ENCODE data around the gene LRRC41.

Gene LRRC41

GRCh38 chr1:46285730-46286477, 17.5 kb downstream of the LRRC41 start:
- DNase-seq (ENCODE audit: extremely low read depth, insufficient read length) = no peak
- Histone ChIP-seq H3K27me3 (replicated peaks; ENCODE audit: control insufficient read depth, insufficient read depth, low read length) (no peaks in the 10 kb centered on the region), H3K4me3 (replicated peaks; ENCODE audit: low read depth, low read length) (no peak overlapping the region), H3K36me3 (ENCODE audit: control insufficient read depth, insufficient read depth, low read length) (peaks cover 28% of the 10 kb centered on the region)
- no peak for TF ChIP-seq CTCF (IDR thresholded peaks at IDR 0.05; ENCODE audit: insufficient read depth, low read length, poor library complexity, severe bottlenecking)

GRCh38 chr1:46284597-46285564, 18.5 kb downstream of the LRRC41 start:
- H3K4me3 ChIP-seq (replicated peaks; ENCODE audit: low read depth, low read length) = no peak overlapping the region
- no peaks in the 10 kb centered on the region for H3K27me3 ChIP-seq (replicated peaks; ENCODE audit: control insufficient read depth, insufficient read depth, low read length)
- DNase-seq (ENCODE audit: extremely low read depth, insufficient read length) = no peak
- no peak for TF ChIP-seq CTCF (IDR thresholded peaks at IDR 0.05; ENCODE audit: insufficient read depth, low read length, poor library complexity, severe bottlenecking)
- H3K36me3 ChIP-seq (ENCODE audit: control insufficient read depth, insufficient read depth, low read length) = peaks cover 33% of the 10 kb centered on the region

GRCh38 chr1:46284058-46284457, 19.4 kb downstream of the LRRC41 start:
- no peak for TF ChIP-seq CTCF (IDR thresholded peaks at IDR 0.05; ENCODE audit: insufficient read depth, low read length, poor library complexity, severe bottlenecking)
- peaks cover 39% of the 10 kb centered on the region for H3K36me3 ChIP-seq (ENCODE audit: control insufficient read depth, insufficient read depth, low read length)
- H3K4me3 ChIP-seq (replicated peaks; ENCODE audit: low read depth, low read length) = no peak overlapping the region
- no peak for DNase-seq (ENCODE audit: extremely low read depth, insufficient read length)
- H3K27me3 ChIP-seq (replicated peaks; ENCODE audit: control insufficient read depth, insufficient read depth, low read length) = no peaks in the 10 kb centered on the region

GRCh38 chr1:46281021-46281420, 22.4 kb downstream of the LRRC41 start:
- Histone ChIP-seq H3K4me3 (replicated peaks; ENCODE audit: low read depth, low read length) (no peak overlapping the region), H3K36me3 (ENCODE audit: control insufficient read depth, insufficient read depth, low read length) (peaks cover 40% of the 10 kb centered on the region)

GRCh38 chr1:46280092-46280491, 23.3 kb downstream of the LRRC41 start:
- peaks cover 32% of the 10 kb centered on the region for H3K36me3 ChIP-seq (ENCODE audit: control insufficient read depth, insufficient read depth, low read length)
- no peak overlapping the region for H3K4me3 ChIP-seq (replicated peaks; ENCODE audit: low read depth, low read length)
- H3K27me3 ChIP-seq (replicated peaks; ENCODE audit: control insufficient read depth, insufficient read depth, low read length) = no peaks in the 10 kb centered on the region
- DNase-seq (ENCODE audit: extremely low read depth, insufficient read length) = no peak
- no peak for TF ChIP-seq CTCF (IDR thresholded peaks at IDR 0.05; ENCODE audit: insufficient read depth, low read length, poor library complexity, severe bottlenecking)

More at GRCh38 chr1:46281021-46281420, 22.4 kb downstream of the LRRC41 start:
- no peak for DNase-seq (ENCODE audit: extremely low read depth, insufficient read length)
- H3K27me3 ChIP-seq (replicated peaks; ENCODE audit: control insufficient read depth, insufficient read depth, low read length) = no peaks in the 10 kb centered on the region
- TF ChIP-seq CTCF (IDR thresholded peaks at IDR 0.05; ENCODE audit: insufficient read depth, low read length, poor library complexity, severe bottlenecking) = no peak
